ENCODE measurements around the gene MRPL36.

Gene MRPL36

DNA sequence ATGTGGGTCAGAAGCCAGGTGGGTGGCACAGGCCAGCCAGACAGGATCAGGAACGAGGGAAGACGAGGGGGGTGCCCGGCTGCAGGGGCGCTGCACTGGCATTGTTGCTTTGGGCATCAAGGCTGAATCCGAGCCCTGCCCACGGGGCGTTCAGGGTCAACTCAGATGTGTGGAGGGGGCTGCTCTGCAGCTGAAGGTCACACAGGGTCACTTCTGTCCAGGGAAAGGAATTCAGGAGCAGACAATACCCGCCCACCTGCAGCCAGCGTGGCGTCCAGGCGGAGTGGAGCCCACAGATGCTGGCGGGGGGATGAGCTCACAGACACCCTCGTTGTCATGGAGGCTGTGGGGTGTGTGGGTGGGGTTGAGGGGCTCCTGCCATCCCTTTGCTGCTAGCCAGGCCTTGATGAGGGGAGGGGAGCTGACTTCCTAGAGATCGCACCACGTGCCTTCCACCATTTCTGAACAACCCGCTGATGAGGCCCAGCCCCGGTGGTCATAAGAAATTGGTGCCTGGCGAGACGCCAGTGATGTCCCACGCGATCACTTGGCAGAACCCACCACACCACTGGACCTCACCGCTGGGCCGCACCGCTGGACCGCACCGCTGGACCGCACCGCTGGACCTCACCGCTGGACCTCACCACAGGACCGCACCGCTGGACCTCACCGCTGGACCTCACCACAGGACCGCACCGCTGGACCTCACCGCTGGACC is 31.2 kb downstream of the MRPL36 start:
- no peaks in the 10 kb centered on the region for H3K9me3 ChIP-seq (ENCODE audit: control insufficient read depth, insufficient read depth, low read length)
- no peaks in the 10 kb centered on the region for H3K4me1 ChIP-seq (ENCODE audit: insufficient read depth, low read length)

GRCh38 chr5:1767524-1768282 is 31.9 kb downstream of the MRPL36 start:
- H3K4me1 ChIP-seq (ENCODE audit: insufficient read depth, low read length) = no peaks in the 10 kb centered on the region
- H3K36me3 ChIP-seq (ENCODE audit: insufficient read depth, low read length) = no peaks in the 10 kb centered on the region
- H3K9me3 ChIP-seq (ENCODE audit: control insufficient read depth, insufficient read depth, low read length) = no peaks in the 10 kb centered on the region
- no peak overlapping the region for H3K9ac ChIP-seq (ENCODE audit: low read depth, low read length)

More for the DNA sequence above, 31.2 kb downstream of the MRPL36 start:
- Histone ChIP-seq H3K9ac (ENCODE audit: low read depth, low read length) (no peak overlapping the region), H3K36me3 (ENCODE audit: insufficient read depth, low read length) (no peaks in the 10 kb centered on the region)

DNA sequence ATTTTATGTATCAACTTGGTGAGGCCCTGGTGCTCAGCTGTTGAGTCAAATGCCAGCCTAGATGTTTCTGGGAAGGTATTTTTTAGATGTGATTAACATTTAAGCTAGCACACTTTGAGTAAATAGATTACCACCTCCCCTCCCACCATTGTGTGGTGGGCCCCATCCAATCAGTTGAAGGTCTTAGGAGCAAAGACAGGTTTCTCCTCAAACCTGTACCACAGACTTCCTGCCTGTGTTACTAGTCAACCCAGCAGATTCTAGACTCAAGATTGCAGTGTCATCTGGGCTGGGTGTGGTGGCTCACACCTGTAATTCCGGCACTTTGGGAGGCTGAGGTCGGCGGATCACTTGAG is 33.8 kb downstream of the MRPL36 start:
- Histone ChIP-seq H3K9me3 (ENCODE audit: control insufficient read depth, insufficient read depth, low read length) (no peaks in the 10 kb centered on the region), H3K36me3 (ENCODE audit: insufficient read depth, low read length) (no peaks in the 10 kb centered on the region), H3K9ac (ENCODE audit: low read depth, low read length) (no peak overlapping the region), H3K4me1 (ENCODE audit: insufficient read depth, low read length) (no peaks in the 10 kb centered on the region)

- H3K9ac ChIP-seq (ENCODE audit: low read depth, low read length) = no peak overlapping the region
- no peaks in the 10 kb centered on the region for H3K9me3 ChIP-seq (ENCODE audit: control insufficient read depth, insufficient read depth, low read length)
- no peaks in the 10 kb centered on the region for H3K4me1 ChIP-seq (ENCODE audit: insufficient read depth, low read length)
Measured at GRCh38 chr5:1765141-1765879, 34.3 kb downstream of the MRPL36 start.

DNA sequence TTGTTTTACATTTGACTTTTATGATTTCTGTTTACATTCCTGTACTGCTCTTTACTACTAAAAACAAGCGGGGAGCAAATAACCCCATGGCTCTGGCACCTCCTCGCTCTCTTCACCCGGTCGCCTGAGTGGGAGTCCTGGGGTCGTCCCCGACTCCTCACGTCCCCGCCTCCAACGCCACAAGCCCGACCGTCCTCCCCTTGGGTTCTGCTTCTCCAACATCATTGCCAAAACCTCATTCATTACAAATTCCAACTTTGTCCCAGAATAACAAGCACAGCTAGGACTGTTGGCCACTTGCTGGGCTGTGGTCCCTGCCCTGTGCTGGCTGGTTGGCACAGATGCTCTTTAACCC is 35.1 kb downstream of the MRPL36 start:
- no peak overlapping the region for H3K9ac ChIP-seq (ENCODE audit: low read depth, low read length)
- H3K36me3 ChIP-seq (ENCODE audit: insufficient read depth, low read length) = no peaks in the 10 kb centered on the region
- no peaks in the 10 kb centered on the region for H3K4me1 ChIP-seq (ENCODE audit: insufficient read depth, low read length)
- H3K9me3 ChIP-seq (ENCODE audit: control insufficient read depth, insufficient read depth, low read length) = no peaks in the 10 kb centered on the region

More at GRCh38 chr5:1765141-1765879, 34.3 kb downstream of the MRPL36 start:
- no peaks in the 10 kb centered on the region for H3K36me3 ChIP-seq (ENCODE audit: insufficient read depth, low read length)

GRCh38 chr5:1763960-1764605 is 35.6 kb downstream of the MRPL36 start:
- Histone ChIP-seq H3K36me3 (ENCODE audit: insufficient read depth, low read length) (no peaks in the 10 kb centered on the region), H3K9ac (ENCODE audit: low read depth, low read length) (no peak overlapping the region), H3K4me1 (ENCODE audit: insufficient read depth, low read length) (no peaks in the 10 kb centered on the region), H3K9me3 (ENCODE audit: control insufficient read depth, insufficient read depth, low read length) (no peaks in the 10 kb centered on the region)

DNA sequence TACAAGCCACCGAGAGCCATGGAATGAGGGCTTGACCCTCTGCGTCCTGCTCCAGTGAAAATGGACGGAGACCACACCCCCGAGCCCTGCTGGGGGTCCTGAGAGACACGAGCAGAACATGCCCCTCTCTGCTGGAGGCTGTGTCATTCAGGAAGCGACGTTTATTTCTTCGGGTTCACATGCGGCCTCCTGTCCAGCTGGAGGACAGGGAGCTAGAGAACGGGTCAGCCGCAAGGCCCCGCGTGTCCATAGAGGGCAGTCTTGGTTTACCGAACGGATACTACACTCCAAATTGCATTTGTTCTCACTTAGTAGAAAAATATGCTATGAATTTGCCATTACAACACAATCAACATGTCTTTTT is 36.1 kb downstream of the MRPL36 start:
- Histone ChIP-seq H3K36me3 (ENCODE audit: insufficient read depth, low read length) (no peaks in the 10 kb centered on the region), H3K9me3 (ENCODE audit: control insufficient read depth, insufficient read depth, low read length) (no peaks in the 10 kb centered on the region), H3K4me1 (ENCODE audit: insufficient read depth, low read length) (no peaks in the 10 kb centered on the region), H3K9ac (ENCODE audit: low read depth, low read length) (no peak overlapping the region)

GRCh38 chr5:1762883-1763547 is 36.6 kb downstream of the MRPL36 start:
- H3K9me3 ChIP-seq (ENCODE audit: control insufficient read depth, insufficient read depth, low read length) = no peaks in the 10 kb centered on the region
- no peak overlapping the region for H3K9ac ChIP-seq (ENCODE audit: low read depth, low read length)
- H3K36me3 ChIP-seq (ENCODE audit: insufficient read depth, low read length) = no peaks in the 10 kb centered on the region
- no peaks in the 10 kb centered on the region for H3K4me1 ChIP-seq (ENCODE audit: insufficient read depth, low read length)

DNA sequence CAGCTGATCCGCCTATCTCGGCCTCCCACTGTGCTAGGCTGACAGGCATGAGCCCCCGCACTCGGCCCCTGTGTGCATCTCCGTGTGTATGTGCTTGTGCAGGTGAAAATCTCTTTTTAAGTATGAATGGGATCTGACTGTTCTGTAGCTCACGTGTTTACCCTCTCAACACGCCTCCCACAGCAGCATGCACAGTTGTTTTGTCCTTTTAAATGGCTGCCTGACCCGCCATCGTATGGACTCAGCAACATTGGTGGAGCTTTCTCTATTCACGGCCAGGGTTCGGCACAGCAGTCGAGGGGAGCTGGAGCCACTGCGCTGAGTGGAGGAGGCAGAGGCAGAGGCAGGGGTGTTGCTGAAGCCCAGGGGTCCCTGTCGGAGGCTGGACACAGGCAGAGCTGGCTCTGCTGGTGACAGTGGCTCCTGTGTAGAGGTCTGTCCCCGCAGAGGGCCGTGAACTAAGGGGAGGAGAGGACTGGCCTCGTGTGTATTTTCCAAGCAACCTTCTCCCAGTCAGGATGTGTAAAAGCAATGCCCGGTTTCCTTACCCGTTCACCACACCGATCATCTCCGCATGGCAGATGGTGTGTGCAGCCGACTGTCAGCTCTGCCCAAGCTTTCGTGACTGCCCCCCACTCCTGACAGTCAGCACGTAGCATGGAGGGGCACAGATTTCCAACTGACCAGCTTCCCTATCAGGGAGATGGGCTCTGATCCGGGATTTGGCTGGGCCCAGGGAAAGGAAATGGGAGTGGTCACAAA is 37.3 kb downstream of the MRPL36 start:
- H3K9ac ChIP-seq (ENCODE audit: low read depth, low read length) = no peak overlapping the region
- H3K36me3 ChIP-seq (ENCODE audit: insufficient read depth, low read length) = no peaks in the 10 kb centered on the region
- H3K4me1 ChIP-seq (ENCODE audit: insufficient read depth, low read length) = no peaks in the 10 kb centered on the region
- no peaks in the 10 kb centered on the region for H3K9me3 ChIP-seq (ENCODE audit: control insufficient read depth, insufficient read depth, low read length)

- H3K9me3 ChIP-seq (ENCODE audit: control insufficient read depth, insufficient read depth, low read length) = no peaks in the 10 kb centered on the region
- no peak overlapping the region for H3K9ac ChIP-seq (ENCODE audit: low read depth, low read length)
- 0 out of 2 replicates have a peak, but pooled peaks cover under 1% of the 10 kb centered on the region for H3K4me1 ChIP-seq (ENCODE audit: insufficient read depth, low read length)
- H3K36me3 ChIP-seq (ENCODE audit: insufficient read depth, low read length) = no peaks in the 10 kb centered on the region
Measured at GRCh38 chr5:1761453-1761755, 38.2 kb downstream of the MRPL36 start.

- Histone ChIP-seq H3K9ac (ENCODE audit: low read depth, low read length) (no peak overlapping the region), H3K9me3 (ENCODE audit: control insufficient read depth, insufficient read depth, low read length) (no peaks in the 10 kb centered on the region), H3K36me3 (ENCODE audit: insufficient read depth, low read length) (no peaks in the 10 kb centered on the region), H3K4me1 (ENCODE audit: insufficient read depth, low read length) (peaks cover 5% of the 10 kb centered on the region; the same call in 1 of the 2 replicates)
Measured at GRCh38 chr5:1760656-1761452, 38.8 kb downstream of the MRPL36 start.

- H3K9ac ChIP-seq (ENCODE audit: low read depth, low read length) = no peak overlapping the region
- H3K4me1 ChIP-seq (ENCODE audit: insufficient read depth, low read length) = peaks cover 5% of the 10 kb centered on the region; the same call in 1 of the 2 replicates
- H3K36me3 ChIP-seq (ENCODE audit: insufficient read depth, low read length) = no peaks in the 10 kb centered on the region
- H3K9me3 ChIP-seq (ENCODE audit: control insufficient read depth, insufficient read depth, low read length) = no peaks in the 10 kb centered on the region
Measured at GRCh38 chr5:1760231-1760630, 39.4 kb downstream of the MRPL36 start.

DNA sequence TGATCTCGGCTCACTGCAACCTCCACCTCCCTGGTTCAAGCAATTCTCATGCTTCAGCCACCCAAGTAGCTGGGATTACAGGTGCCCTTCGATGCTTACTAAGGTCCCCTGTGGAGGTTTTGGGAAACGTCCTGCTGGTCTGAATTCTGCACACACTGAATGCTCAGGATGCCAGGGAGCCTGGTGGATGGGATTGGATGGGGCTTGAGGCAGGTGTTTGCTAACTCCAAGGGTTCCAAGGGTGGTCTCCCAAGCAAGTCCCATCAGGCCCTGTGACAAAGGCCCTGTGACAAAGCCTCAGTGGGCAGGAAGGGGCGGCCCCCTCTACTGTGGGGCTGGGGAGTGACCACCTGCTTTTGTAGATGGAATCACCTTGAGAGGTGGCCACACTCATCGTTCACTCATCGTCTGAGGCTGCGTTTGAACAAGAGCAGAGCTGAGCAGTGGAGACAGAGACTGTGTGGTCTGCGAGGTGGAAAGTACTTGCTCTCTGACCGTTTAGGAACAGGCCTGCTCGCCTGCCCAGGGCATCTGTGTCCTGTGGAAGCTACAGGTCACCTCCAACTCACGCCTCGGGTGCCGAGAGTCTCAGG is 40.2 kb downstream of the MRPL36 start:
- H3K9me3 ChIP-seq (ENCODE audit: control insufficient read depth, insufficient read depth, low read length) = no peaks in the 10 kb centered on the region
- H3K36me3 ChIP-seq (ENCODE audit: insufficient read depth, low read length) = no peaks in the 10 kb centered on the region
- H3K4me1 ChIP-seq (ENCODE audit: insufficient read depth, low read length) = peaks cover 5% of the 10 kb centered on the region; the same call in 1 of the 2 replicates
- no peak overlapping the region for H3K9ac ChIP-seq (ENCODE audit: low read depth, low read length)

All from ES-I3 (cell line).